ENCODE data around the gene PHACTR1. TPM values are rescaled to one million over a fixed set of nuclear protein-coding genes. Genes with fewer than 3 reads are reported as not detected.

PHACTR1 gene
- polyA plus RNA-seq, 2 of the 4 experiments (the other 2 are of a cell fraction): not detected

GRCh38 chr6:12973386-12973785 is 256.8 kb downstream of the PHACTR1 start:
- H3K4me1 ChIP-seq: peaks cover 8% of the 10 kb centered on the region; the same call in 1 of the 3 replicates
- no peak overlapping the region for H3K27ac ChIP-seq
- ChIA-PET POLR2A (no interaction called here), CTCF (interaction anchor here (0.9 kb wide), 1 partner anchor 8 kb away, joined by 4 read pairs; no protein-coding TSS in a partner anchor)
- H3K4me3 ChIP-seq: no peak overlapping the region
- WGBS (ENCODE audit: missing lambda C conversion rate): 10% methylated on average over 4 of the region's 4 CpGs
- TF ChIP-seq EHF (CRISPR knock-in tag; IDR thresholded peaks at IDR 0.05) (no peak), GATA3 (IDR thresholded peaks at IDR 0.05; ENCODE audit: borderline replicate concordance) (no peak), NFE2L2 (conservative IDR thresholded peaks at IDR 0.05; ENCODE audit: low read length) (no peak), MAZ (IDR thresholded peaks at IDR 0.05; ENCODE audit: borderline replicate concordance, low read depth, low read length) (no peak), FOSB (CRISPR knock-in tag; IDR thresholded peaks at IDR 0.05) (no peak), REST (IDR thresholded peaks at IDR 0.05) (no peak)
- no peak for ATAC-seq
- FAIRE-seq: no peak
- DNase-seq (ENCODE audit: low read depth in 1 of 2, low spot score in 1 of 2): no peak
- no peaks in the 10 kb centered on the region for H3K9me3 ChIP-seq
- peak overlapping the region; percentile 47 for H3K4me2 ChIP-seq

- TF ChIP-seq RAD21 (conservative IDR thresholded peaks at IDR 0.05 in 1 of 2, IDR thresholded peaks at IDR 0.05 in 1 of 2): no peak
- TF ChIP-seq MAZ (IDR thresholded peaks at IDR 0.05; ENCODE audit: borderline replicate concordance, low read depth, low read length): no peak
- TF ChIP-seq PHF8 (IDR thresholded peaks at IDR 0.05; ENCODE audit: borderline replicate concordance, low read depth): no peak
- no peak for TF ChIP-seq FOSL2 (IDR thresholded peaks at IDR 0.05)
- TF ChIP-seq FOSL2 (CRISPR knock-in tag; IDR thresholded peaks at IDR 0.05): no peak
- no peak for TF ChIP-seq NR3C1 (IDR thresholded peaks at IDR 0.05)
- no peak for TF ChIP-seq KDM1A (IDR thresholded peaks at IDR 0.05; ENCODE audit: low read depth)
- TF ChIP-seq GATA3 (IDR thresholded peaks at IDR 0.05; ENCODE audit: borderline replicate concordance): no peak
- TF ChIP-seq HOXB13 (CRISPR knock-in tag; IDR thresholded peaks at IDR 0.05; ENCODE audit: low read depth): no peak
- no peak for TF ChIP-seq HES2 (IDR thresholded peaks at IDR 0.05)
- TF ChIP-seq KDM5A (IDR thresholded peaks at IDR 0.05): no peak
- no peak for TF ChIP-seq ATOH8 (CRISPR knock-in tag; IDR thresholded peaks at IDR 0.05; ENCODE audit: low read depth)
- TF ChIP-seq HOXB5 (CRISPR knock-in tag; IDR thresholded peaks at IDR 0.05): no peak
- H3K4me1 ChIP-seq: peaks cover 8% of the 10 kb centered on the region; the same call in 1 of the 3 replicates
- DNase-seq (ENCODE audit: low read depth in 1 of 2, low spot score in 1 of 2) (no peak), FAIRE-seq (no peak), ATAC-seq (no peak)
- ChIA-PET CTCF (no interaction called here), POLR2A (no interaction called here)
- no peaks in the 10 kb centered on the region for H3K9me3 ChIP-seq
- H3K27ac ChIP-seq: no peak overlapping the region
- WGBS (ENCODE audit: missing lambda C conversion rate): 60% methylated on average over 2 of the region's 2 CpGs
- no peak overlapping the region for H3K4me3 ChIP-seq
- no peak overlapping the region for H3K4me2 ChIP-seq
Observed at GRCh38 chr6:12974551-12974950, 258.0 kb downstream of the PHACTR1 start.

GRCh38 chr6:12976366-12976765 is 259.8 kb downstream of the PHACTR1 start:
- H3K27ac ChIP-seq: no peak overlapping the region
- no peak for ATAC-seq
- peaks cover 3% of the 10 kb centered on the region; the same call in 1 of the 3 replicates for H3K9me3 ChIP-seq
- no peak overlapping the region for H3K4me2 ChIP-seq
- TF ChIP-seq REST (IDR thresholded peaks at IDR 0.05) (no peak), JUNB (IDR thresholded peaks at IDR 0.05) (no peak), RARB (CRISPR knock-in tag; IDR thresholded peaks at IDR 0.05) (no peak), RAD21 (conservative IDR thresholded peaks at IDR 0.05 in 1 of 2, IDR thresholded peaks at IDR 0.05 in 1 of 2) (no peak)
- no peak for DNase-seq (ENCODE audit: low read depth in 1 of 2, low spot score in 1 of 2)
- 61% methylated on average over 5 of the region's 5 CpGs for WGBS (ENCODE audit: missing lambda C conversion rate)
- POLR2A ChIA-PET: no interaction called here
- CTCF ChIA-PET: no interaction called here
- H3K4me3 ChIP-seq: no peak overlapping the region
- no peak for FAIRE-seq
- peaks cover 8% of the 10 kb centered on the region; the same call in 1 of the 3 replicates for H3K4me1 ChIP-seq

Data from A549 (cell line).